Nephron (organoid): ENCODE data around the gene E2F4.

Experiments
- H3K27ac Mint-ChIP-seq, 3 experiments: 2 replicates each; pipeline ENCODE4 v1.8.0; 2020; ENCODE audit warnings: mixed read lengths in 3 of 3, mild to moderate bottlenecking in 2 of 3, moderate library complexity in 1 of 3
- H3K27me3 Mint-ChIP-seq: 2 replicates; pipeline ENCODE4 v1.8.0; 2021; ENCODE audit warnings: low read depth, mild to moderate bottlenecking, moderate library complexity, mixed read lengths
- H3K36me3 Mint-ChIP-seq: 2 replicates; pipeline ENCODE4 v1.8.0; 2020; ENCODE audit warnings: low read depth, mixed read lengths
- H3K4me1 Mint-ChIP-seq: 2 replicates; pipeline ENCODE4 v1.8.0; 2020; ENCODE audit warnings: mixed read lengths
- H3K4me3 Mint-ChIP-seq, 3 experiments: 2 replicates each; pipeline ENCODE4 v1.8.0; 2020; ENCODE audit warnings: mild to moderate bottlenecking in 3 of 3, mixed read lengths in 3 of 3, moderate library complexity in 2 of 3
- H3K9me3 Mint-ChIP-seq: 2 replicates; pipeline ENCODE4 v1.8.0; 2020; ENCODE audit warnings: mixed read lengths
- CTCF ChIP-seq, 3 experiments: fragments of 200-600 bp; sonication (generic); IDR thresholded peaks; one replicate each; pipeline ENCODE4 v1.5.0; 2021; ENCODE audit warnings: antibody characterized with exemption in 3 of 3; ENCODE audit not compliant: unreplicated experiment in 3 of 3

Gene E2F4

GRCh38 chr16:67227567-67227921, 35.6 kb downstream of the E2F4 start:
- Mint-ChIP-seq H3K4me3 (peak overlapping the region; percentile 99 to 100 (median 99)), H3K27me3 (no peaks in the 10 kb centered on the region), H3K27ac (no peak overlapping the region), H3K36me3 (peaks cover 13% of the 10 kb centered on the region), H3K9me3 (no peaks in the 10 kb centered on the region), H3K4me1 (peaks cover 25% of the 10 kb centered on the region)
- TF ChIP-seq CTCF (IDR thresholded peaks at IDR 0.05; ENCODE audit: unreplicated experiment in 3 of 3), result no peak

- H3K36me3 Mint-ChIP-seq, result peaks cover 14% of the 10 kb centered on the region
- H3K4me3 Mint-ChIP-seq, result peak overlapping the region; percentile 99 to 100 (median 99)
- TF ChIP-seq CTCF (IDR thresholded peaks at IDR 0.05; ENCODE audit: unreplicated experiment in 3 of 3), result no peak
- no peaks in the 10 kb centered on the region for H3K27me3 Mint-ChIP-seq
- no peaks in the 10 kb centered on the region for H3K9me3 Mint-ChIP-seq
- peaks cover 25% of the 10 kb centered on the region for H3K4me1 Mint-ChIP-seq
- H3K27ac Mint-ChIP-seq, result no peak overlapping the region
Observed at GRCh38 chr16:67228034-67228785, 36.3 kb downstream of the E2F4 start.

DNA sequence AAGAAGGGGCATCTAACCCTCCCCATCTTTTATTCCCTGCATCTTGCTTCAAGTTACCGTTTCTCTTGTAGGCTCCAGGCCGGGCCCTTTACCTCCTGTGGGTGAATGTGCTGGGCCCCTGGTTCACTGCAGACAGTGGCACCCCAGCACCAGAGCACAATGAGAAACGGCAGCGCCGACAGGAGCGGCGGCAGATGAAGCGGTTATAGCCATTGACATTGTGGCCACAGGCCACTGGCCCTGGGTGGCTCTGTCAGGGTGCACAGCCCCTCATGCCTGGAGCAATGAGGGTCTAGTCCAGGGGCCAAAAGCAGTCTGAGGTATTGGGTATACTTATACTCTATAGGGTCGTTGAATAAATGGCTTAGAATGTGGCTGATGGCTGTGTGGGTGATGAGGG, 37.0 kb downstream of the E2F4 start:
- no peaks in the 10 kb centered on the region for H3K9me3 Mint-ChIP-seq
- no peak overlapping the region for H3K27ac Mint-ChIP-seq
- peak overlapping the region; percentile 99 to 100 (median 99) for H3K4me3 Mint-ChIP-seq
- peaks cover 18% of the 10 kb centered on the region for H3K36me3 Mint-ChIP-seq
- no peaks in the 10 kb centered on the region for H3K27me3 Mint-ChIP-seq
- no peak for TF ChIP-seq CTCF (IDR thresholded peaks at IDR 0.05; ENCODE audit: unreplicated experiment in 3 of 3)
- peaks cover 25% of the 10 kb centered on the region for H3K4me1 Mint-ChIP-seq

- no peak for TF ChIP-seq CTCF (IDR thresholded peaks at IDR 0.05; ENCODE audit: unreplicated experiment in 3 of 3)
- Mint-ChIP-seq H3K27me3 (no peaks in the 10 kb centered on the region), H3K27ac (no peak overlapping the region), H3K4me1 (peaks cover 25% of the 10 kb centered on the region), H3K9me3 (no peaks in the 10 kb centered on the region), H3K36me3 (peaks cover 18% of the 10 kb centered on the region), H3K4me3 (peak overlapping the region; percentile 99 to 100 (median 99))
Observed at GRCh38 chr16:67229906-67230808, 38.2 kb downstream of the E2F4 start.

DNA sequence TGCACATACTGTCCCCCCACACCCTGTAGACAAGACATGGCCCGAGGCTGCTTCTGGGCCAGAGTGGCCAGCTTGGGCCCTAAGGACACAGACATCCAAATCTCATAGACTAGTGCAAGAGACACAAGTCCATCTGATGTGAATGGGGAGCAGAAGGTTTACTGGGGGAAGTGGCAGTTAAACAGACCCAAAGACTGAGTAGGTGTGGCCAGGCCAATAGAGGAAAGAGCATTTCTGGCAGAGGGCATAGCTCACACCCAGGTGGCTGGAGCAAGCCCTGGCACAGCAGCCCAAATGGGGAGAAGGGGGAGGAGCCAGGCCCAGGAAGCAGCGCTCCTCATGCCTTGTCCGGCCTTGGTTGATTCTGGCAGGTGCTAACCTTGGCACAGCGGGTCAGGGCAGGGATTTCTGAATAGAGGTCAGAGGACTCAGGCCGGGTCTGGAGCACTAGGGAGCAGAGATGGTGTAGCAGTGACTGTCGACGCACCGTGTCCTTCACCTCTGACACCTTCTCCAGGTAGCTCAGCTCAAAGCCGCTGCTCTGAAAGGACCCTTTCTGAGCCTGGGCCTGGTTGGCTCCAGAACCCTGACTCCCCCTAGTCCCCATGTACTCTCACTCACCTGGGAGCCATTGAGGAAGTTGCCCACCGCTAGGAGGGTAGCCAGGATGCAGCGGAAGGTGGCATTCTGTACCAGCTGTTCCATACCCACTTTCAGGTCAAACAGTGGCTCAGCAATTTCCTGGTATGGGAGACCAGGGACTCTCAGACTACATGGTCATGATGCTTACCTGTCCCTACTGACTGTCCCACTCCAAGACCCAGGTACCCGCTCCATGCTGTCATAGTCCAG, 39.1 kb downstream of the E2F4 start:
- no peak for TF ChIP-seq CTCF (IDR thresholded peaks at IDR 0.05; ENCODE audit: unreplicated experiment in 3 of 3)
- Mint-ChIP-seq H3K4me1 (peaks cover 18% of the 10 kb centered on the region), H3K36me3 (peaks cover 20% of the 10 kb centered on the region), H3K9me3 (no peaks in the 10 kb centered on the region), H3K27me3 (no peaks in the 10 kb centered on the region), H3K27ac (no peak overlapping the region), H3K4me3 (no peak overlapping the region)
